ENCODE results near the gene MALRD1.

Gene MALRD1

GRCh38 chr10:19049567-19049966 is 966 bp downstream of the MALRD1 start:
- H3K4me3 ChIP-seq (ENCODE audit: low read depth, low read length): no peak overlapping the region
- TF ChIP-seq, protein P1, sequence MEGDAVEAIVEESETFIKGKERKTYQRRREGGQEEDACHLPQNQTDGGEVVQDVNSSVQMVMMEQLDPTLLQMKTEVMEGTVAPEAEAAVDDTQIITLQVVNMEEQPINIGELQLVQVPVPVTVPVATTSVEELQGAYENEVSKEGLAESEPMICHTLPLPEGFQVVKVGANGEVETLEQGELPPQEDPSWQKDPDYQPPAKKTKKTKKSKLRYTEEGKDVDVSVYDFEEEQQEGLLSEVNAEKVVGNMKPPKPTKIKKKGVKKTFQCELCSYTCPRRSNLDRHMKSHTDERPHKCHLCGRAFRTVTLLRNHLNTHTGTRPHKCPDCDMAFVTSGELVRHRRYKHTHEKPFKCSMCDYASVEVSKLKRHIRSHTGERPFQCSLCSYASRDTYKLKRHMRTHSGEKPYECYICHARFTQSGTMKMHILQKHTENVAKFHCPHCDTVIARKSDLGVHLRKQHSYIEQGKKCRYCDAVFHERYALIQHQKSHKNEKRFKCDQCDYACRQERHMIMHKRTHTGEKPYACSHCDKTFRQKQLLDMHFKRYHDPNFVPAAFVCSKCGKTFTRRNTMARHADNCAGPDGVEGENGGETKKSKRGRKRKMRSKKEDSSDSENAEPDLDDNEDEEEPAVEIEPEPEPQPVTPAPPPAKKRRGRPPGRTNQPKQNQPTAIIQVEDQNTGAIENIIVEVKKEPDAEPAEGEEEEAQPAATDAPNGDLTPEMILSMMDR (IDR thresholded peaks at IDR 0.05; ENCODE audit: borderline replicate concordance, insufficient read depth, low read depth, low read length): no peak

GRCh38 chr10:19054289-19054835 is 5.8 kb downstream of the MALRD1 start:
- TF ChIP-seq, protein P1 (IDR thresholded peaks at IDR 0.05; ENCODE audit: borderline replicate concordance, insufficient read depth, low read depth, low read length): no peak
- no peak overlapping the region for H3K4me3 ChIP-seq (ENCODE audit: low read depth, low read length)

DNA sequence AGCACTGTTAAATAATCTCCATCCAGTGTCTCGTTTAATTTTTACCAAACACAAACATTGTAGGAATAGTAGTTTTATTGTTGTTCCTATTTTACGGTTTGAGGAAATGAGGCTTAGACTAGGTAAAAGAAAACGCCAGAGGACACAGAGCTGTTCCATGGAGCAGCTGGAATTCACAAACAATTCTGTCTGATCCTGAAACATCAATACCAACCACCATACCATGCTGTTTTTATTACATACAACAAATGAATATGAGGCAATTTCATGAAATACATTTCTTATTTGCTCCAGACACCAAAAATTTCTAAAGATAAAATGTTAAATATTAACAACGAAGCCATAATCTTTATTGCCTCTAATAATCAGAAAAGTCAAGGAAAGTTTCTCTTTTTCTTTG is 9.4 kb downstream of the MALRD1 start:
- no peak overlapping the region for H3K4me3 ChIP-seq (ENCODE audit: low read depth, low read length)
- TF ChIP-seq, protein P1 (IDR thresholded peaks at IDR 0.05; ENCODE audit: borderline replicate concordance, insufficient read depth, low read depth, low read length): no peak

- TF ChIP-seq, protein P1 (IDR thresholded peaks at IDR 0.05; ENCODE audit: borderline replicate concordance, insufficient read depth, low read depth, low read length): no peak
- no peak overlapping the region for H3K4me3 ChIP-seq (ENCODE audit: low read depth, low read length)
These were observed 15.4 kb downstream of the MALRD1 start for GRCh38 chr10:19063986-19064385.

DNA sequence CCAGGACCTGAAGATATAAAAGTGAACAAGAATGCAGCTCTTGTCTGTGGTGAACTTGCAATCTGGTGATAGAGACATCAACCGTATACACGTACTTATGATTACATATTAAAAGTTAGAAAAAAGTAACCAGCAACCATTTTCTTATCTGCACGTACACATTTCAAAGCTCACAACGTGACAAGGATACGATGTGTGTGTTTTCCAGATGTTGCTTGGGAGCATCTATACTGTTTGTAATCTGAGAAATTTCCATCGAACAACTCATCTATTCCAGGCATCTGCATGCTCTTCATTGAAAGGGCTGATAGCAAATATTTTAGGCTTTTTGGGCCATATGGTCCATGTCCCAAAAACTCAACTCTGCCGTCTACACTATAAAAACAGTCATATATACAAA is 23.3 kb downstream of the MALRD1 start:
- H3K4me3 ChIP-seq (ENCODE audit: low read depth, low read length): no peak overlapping the region
- TF ChIP-seq, protein P1 (IDR thresholded peaks at IDR 0.05; ENCODE audit: borderline replicate concordance, insufficient read depth, low read depth, low read length): no peak

DNA sequence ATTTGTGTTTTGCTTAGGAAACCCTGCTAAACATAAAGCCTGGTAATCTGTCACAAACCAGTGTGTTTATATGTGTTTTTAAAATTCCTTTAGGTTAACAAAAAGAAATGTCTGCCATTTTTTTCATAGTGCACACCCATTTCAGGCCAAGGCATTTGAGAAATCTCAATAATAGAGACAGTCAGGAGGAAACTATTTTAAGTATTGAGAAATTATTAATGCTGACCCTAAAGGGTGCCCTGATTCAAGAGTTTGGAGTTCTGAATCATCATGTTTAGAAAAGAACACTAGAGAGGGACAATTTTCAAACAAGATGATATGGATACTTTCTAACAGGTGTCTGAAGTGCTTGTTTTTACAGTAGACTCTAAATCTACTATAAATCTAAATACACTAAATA is 28.7 kb downstream of the MALRD1 start:
- H3K4me3 ChIP-seq (ENCODE audit: low read depth, low read length): no peak overlapping the region
- TF ChIP-seq, protein P1 (IDR thresholded peaks at IDR 0.05; ENCODE audit: borderline replicate concordance, insufficient read depth, low read depth, low read length): no peak

- TF ChIP-seq, protein P1 (IDR thresholded peaks at IDR 0.05; ENCODE audit: borderline replicate concordance, insufficient read depth, low read depth, low read length): no peak
- no peak overlapping the region for H3K4me3 ChIP-seq (ENCODE audit: low read depth, low read length)
These were observed 48.0 kb downstream of the MALRD1 start for GRCh38 chr10:19096501-19097073.
